ENCODE data around the gene USP25. TPM values are rescaled to one million over a fixed set of nuclear protein-coding genes. Genes with fewer than 3 reads are reported as not detected.

USP25 gene
- total RNA-seq, 1 donor, result 56.1 TPM

DNA sequence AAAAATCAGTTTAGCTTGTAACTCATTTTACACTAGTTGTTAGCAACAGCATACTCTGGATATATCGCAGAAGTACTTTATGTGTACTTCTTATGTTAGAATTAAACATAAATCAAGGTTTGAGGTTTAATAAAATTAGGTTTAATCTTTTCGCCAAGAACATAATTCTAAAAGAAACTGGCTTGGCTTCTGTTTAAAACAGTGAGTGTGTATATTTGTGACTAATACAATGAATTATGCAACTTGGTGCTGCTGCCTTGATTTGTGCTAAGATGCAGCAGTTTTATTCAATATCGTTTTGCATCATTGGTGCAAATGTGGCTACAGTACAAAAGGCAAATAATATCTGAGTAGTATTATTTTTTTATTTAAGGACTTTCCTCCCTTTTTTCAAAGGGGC lies 44.8 kb downstream of the USP25 start:
- peaks cover 30% of the 10 kb centered on the region for H3K4me1 ChIP-seq (ENCODE audit: insufficient read depth, low read length)
- peak overlapping the region; percentile 8 for H3K27ac ChIP-seq (ENCODE audit: low read depth, low read length)
- peak overlapping the region; percentile 52 for H3K4me2 ChIP-seq (ENCODE audit: insufficient read depth, low read length)
- no peaks in the 10 kb centered on the region for H4K20me1 ChIP-seq (ENCODE audit: insufficient read depth, low read length)
- TF ChIP-seq, protein P1, sequence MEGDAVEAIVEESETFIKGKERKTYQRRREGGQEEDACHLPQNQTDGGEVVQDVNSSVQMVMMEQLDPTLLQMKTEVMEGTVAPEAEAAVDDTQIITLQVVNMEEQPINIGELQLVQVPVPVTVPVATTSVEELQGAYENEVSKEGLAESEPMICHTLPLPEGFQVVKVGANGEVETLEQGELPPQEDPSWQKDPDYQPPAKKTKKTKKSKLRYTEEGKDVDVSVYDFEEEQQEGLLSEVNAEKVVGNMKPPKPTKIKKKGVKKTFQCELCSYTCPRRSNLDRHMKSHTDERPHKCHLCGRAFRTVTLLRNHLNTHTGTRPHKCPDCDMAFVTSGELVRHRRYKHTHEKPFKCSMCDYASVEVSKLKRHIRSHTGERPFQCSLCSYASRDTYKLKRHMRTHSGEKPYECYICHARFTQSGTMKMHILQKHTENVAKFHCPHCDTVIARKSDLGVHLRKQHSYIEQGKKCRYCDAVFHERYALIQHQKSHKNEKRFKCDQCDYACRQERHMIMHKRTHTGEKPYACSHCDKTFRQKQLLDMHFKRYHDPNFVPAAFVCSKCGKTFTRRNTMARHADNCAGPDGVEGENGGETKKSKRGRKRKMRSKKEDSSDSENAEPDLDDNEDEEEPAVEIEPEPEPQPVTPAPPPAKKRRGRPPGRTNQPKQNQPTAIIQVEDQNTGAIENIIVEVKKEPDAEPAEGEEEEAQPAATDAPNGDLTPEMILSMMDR (IDR thresholded peaks at IDR 0.05; ENCODE audit: extremely low read depth, low read depth, low read length), result no peak
- peak overlapping the region; percentile 22 for H3K4me3 ChIP-seq (ENCODE audit: insufficient read depth, low read length)
- no peaks in the 10 kb centered on the region for H3K36me3 ChIP-seq (ENCODE audit: insufficient read depth, low read length)
- no peak overlapping the region for H2AFZ ChIP-seq (ENCODE audit: low read length)
- H3K79me2 ChIP-seq (ENCODE audit: insufficient read depth, low read length), result peaks cover 33% of the 10 kb centered on the region
- no peaks in the 10 kb centered on the region for H3K9me3 ChIP-seq (ENCODE audit: low read depth, low read length)
- no peak for DNase-seq (ENCODE audit: insufficient read length, low spot score, missing footprints)
- no peaks in the 10 kb centered on the region for H3K27me3 ChIP-seq (ENCODE audit: insufficient read depth, low read length)

DNA sequence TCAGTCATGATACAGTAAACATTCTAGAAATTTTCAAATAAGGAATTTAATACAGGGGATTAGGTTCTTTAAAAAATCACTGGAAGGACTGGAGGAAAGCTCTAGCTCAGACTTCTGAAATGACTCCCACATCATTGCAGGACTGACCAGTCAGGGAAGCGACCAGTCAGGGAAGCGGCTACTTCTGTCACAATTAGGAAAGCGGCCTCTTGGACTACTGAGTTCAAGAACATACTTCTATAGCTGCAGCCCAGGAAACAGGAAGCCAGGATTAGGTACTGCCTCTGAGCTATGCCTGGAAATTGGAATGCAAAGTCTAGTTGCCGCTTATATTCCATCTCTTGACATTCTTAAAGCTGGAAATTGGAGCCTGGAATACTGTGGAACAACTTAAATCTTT lies 45.5 kb downstream of the USP25 start:
- Histone ChIP-seq H4K20me1 (ENCODE audit: insufficient read depth, low read length) (no peaks in the 10 kb centered on the region), H3K79me2 (ENCODE audit: insufficient read depth, low read length) (peaks cover 30% of the 10 kb centered on the region), H3K4me1 (ENCODE audit: insufficient read depth, low read length) (peaks cover 30% of the 10 kb centered on the region), H3K27me3 (ENCODE audit: insufficient read depth, low read length) (no peaks in the 10 kb centered on the region), H3K9me3 (ENCODE audit: low read depth, low read length) (no peaks in the 10 kb centered on the region), H3K4me2 (ENCODE audit: insufficient read depth, low read length) (peak overlapping the region; percentile 52), H2AFZ (ENCODE audit: low read length) (no peak overlapping the region), H3K36me3 (ENCODE audit: insufficient read depth, low read length) (no peaks in the 10 kb centered on the region), H3K27ac (ENCODE audit: low read depth, low read length) (no peak overlapping the region), H3K4me3 (ENCODE audit: insufficient read depth, low read length) (no peak overlapping the region)
- TF ChIP-seq, protein P1 (IDR thresholded peaks at IDR 0.05; ENCODE audit: extremely low read depth, low read depth, low read length), result no peak
- DNase-seq (ENCODE audit: insufficient read length, low spot score, missing footprints), result no peak

DNA sequence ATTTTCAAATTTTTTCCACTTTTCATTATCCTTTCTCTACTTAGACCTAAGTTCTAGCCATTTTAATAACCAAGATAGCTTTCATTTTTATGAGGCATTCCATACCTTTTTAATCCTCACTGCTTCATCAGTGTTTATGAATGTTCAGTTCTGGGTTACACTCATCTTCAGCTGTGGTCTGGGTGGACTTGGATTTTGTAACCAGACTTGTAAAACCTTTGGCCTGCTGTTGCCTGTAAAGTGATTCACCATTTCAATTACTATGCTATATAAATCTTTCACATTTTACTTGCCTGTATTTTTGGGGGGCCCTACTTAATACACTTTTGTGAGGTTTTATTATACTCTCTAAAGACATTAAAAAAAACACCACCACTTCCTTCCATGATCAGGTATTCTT lies 46.2 kb downstream of the USP25 start:
- no peak overlapping the region for H3K4me3 ChIP-seq (ENCODE audit: insufficient read depth, low read length)
- no peaks in the 10 kb centered on the region for H3K36me3 ChIP-seq (ENCODE audit: insufficient read depth, low read length)
- H3K9me3 ChIP-seq (ENCODE audit: low read depth, low read length), result no peaks in the 10 kb centered on the region
- peaks cover 26% of the 10 kb centered on the region for H3K4me1 ChIP-seq (ENCODE audit: insufficient read depth, low read length)
- H4K20me1 ChIP-seq (ENCODE audit: insufficient read depth, low read length), result no peaks in the 10 kb centered on the region
- peak overlapping the region; percentile 18 for H3K4me2 ChIP-seq (ENCODE audit: insufficient read depth, low read length)
- peaks cover 30% of the 10 kb centered on the region for H3K79me2 ChIP-seq (ENCODE audit: insufficient read depth, low read length)
- no peaks in the 10 kb centered on the region for H3K27me3 ChIP-seq (ENCODE audit: insufficient read depth, low read length)
- DNase-seq (ENCODE audit: insufficient read length, low spot score, missing footprints), result peak; percentile 75
- no peak overlapping the region for H2AFZ ChIP-seq (ENCODE audit: low read length)
- TF ChIP-seq, protein P1 (IDR thresholded peaks at IDR 0.05; ENCODE audit: extremely low read depth, low read depth, low read length), result no peak
- peak overlapping the region; percentile 45 for H3K27ac ChIP-seq (ENCODE audit: low read depth, low read length)

DNA sequence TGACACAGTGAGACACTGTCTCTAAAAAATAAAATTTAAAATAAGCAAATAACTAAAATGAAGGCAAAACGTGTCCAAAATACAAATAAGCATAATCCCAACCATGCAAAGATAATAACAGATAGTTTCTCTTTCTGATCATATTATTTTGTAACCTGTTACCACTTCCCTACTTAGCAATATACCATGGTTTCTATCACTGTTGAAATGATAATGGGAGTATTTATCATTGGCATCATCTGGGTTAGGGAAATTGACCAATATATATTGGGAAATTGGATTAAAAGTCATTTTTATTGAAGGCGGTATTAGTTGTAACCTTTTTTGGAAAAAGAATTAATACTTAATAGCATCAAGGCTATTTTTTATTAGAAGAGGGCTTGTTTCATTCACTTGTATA lies 47.0 kb downstream of the USP25 start:
- Histone ChIP-seq H4K20me1 (ENCODE audit: insufficient read depth, low read length) (no peaks in the 10 kb centered on the region), H3K9me3 (ENCODE audit: low read depth, low read length) (no peaks in the 10 kb centered on the region), H3K36me3 (ENCODE audit: insufficient read depth, low read length) (no peaks in the 10 kb centered on the region), H3K4me1 (ENCODE audit: insufficient read depth, low read length) (peaks cover 26% of the 10 kb centered on the region), H3K27me3 (ENCODE audit: insufficient read depth, low read length) (no peaks in the 10 kb centered on the region), H3K4me2 (ENCODE audit: insufficient read depth, low read length) (peak overlapping the region; percentile 18), H3K27ac (ENCODE audit: low read depth, low read length) (no peak overlapping the region), H2AFZ (ENCODE audit: low read length) (no peak overlapping the region), H3K4me3 (ENCODE audit: insufficient read depth, low read length) (no peak overlapping the region), H3K79me2 (ENCODE audit: insufficient read depth, low read length) (peaks cover 23% of the 10 kb centered on the region)
- TF ChIP-seq, protein P1 (IDR thresholded peaks at IDR 0.05; ENCODE audit: extremely low read depth, low read depth, low read length), result no peak
- no peak for DNase-seq (ENCODE audit: insufficient read length, low spot score, missing footprints)
